Measurements from ENCODE around the gene SERPINA10. TPM values are rescaled to one million over a fixed set of nuclear protein-coding genes. Genes with fewer than 3 reads are reported as not detected.

Gene SERPINA10
- total RNA-seq, 5 donors from 2014 or later (not counting 1 experiment from before 2014, with no cell fraction given), result 0.15 TPM; not detected in 4

GRCh38 chr14:94334872-94335271 lies 41.8 kb upstream of the SERPINA10 start:
- Histone ChIP-seq H3K4me3 (ENCODE audit: control insufficient read depth in 1 of 2, extremely low read depth in 1 of 2, low read length in 1 of 2) (no peak overlapping the region), H3K36me3 (ENCODE audit: control insufficient read depth in 2 of 2, extremely low read depth in 1 of 2, insufficient read depth in 1 of 2, low read length in 1 of 2) (no peaks in the 10 kb centered on the region), H3K4me1 (ENCODE audit: control insufficient read depth in 1 of 2, extremely low read depth in 1 of 2, insufficient read depth in 2 of 2, low read length in 2 of 2) (no peaks in the 10 kb centered on the region), H3K27ac (ENCODE audit: low read length) (no peak overlapping the region), H3K27me3 (replicated peaks in 1 of 2; ENCODE audit: control insufficient read depth in 2 of 2, extremely low read depth in 1 of 2, insufficient read depth in 2 of 2, low read length in 1 of 2) (peaks cover 0 to 13% of the 10 kb centered on the region in 2 experiments), H3K9me3 (no peaks in the 10 kb centered on the region)
- WGBS (ENCODE audit: insufficient coverage), result 80% methylated on average over 1 of the region's 4 CpGs
- POLR2A ChIA-PET, result no interaction called here
- Mint-ChIP-seq H3K27me3 (peaks cover 12 to 19% of the 10 kb centered on the region in 2 donors), H3K36me3 (no peaks in the 10 kb centered on the region), H3K4me3 (no peak overlapping the region), H3K9me3 (no peaks in the 10 kb centered on the region), H3K4me1 (no peaks in the 10 kb centered on the region), H3K27ac (no peak overlapping the region)
- DNase-seq (no peak), ATAC-seq (replicated peaks in 1 of 4) (no peak)
- CTCF ChIA-PET, result no interaction called here

- no peak overlapping the region for H3K27ac ChIP-seq (ENCODE audit: low read length)
- H3K4me1 Mint-ChIP-seq, result no peaks in the 10 kb centered on the region
- H3K9me3 Mint-ChIP-seq, result peaks cover 0 to 2% (median 0%) of the 10 kb centered on the region in 3 donors
- H3K27me3 ChIP-seq (replicated peaks in 1 of 2; ENCODE audit: control insufficient read depth in 2 of 2, extremely low read depth in 1 of 2, insufficient read depth in 2 of 2, low read length in 1 of 2), result peaks cover 0 to 13% of the 10 kb centered on the region in 2 experiments
- H3K36me3 Mint-ChIP-seq, result no peaks in the 10 kb centered on the region
- no peaks in the 10 kb centered on the region for H3K36me3 ChIP-seq (ENCODE audit: control insufficient read depth in 2 of 2, extremely low read depth in 1 of 2, insufficient read depth in 1 of 2, low read length in 1 of 2)
- H3K4me3 Mint-ChIP-seq, result no peak overlapping the region
- no peak overlapping the region for H3K27ac Mint-ChIP-seq
- H3K4me3 ChIP-seq (ENCODE audit: control insufficient read depth in 1 of 2, extremely low read depth in 1 of 2, low read length in 1 of 2), result no peak overlapping the region
- no peak for DNase-seq
- ATAC-seq (replicated peaks in 1 of 4), result no peak
- CTCF ChIA-PET, result no interaction called here
- no peaks in the 10 kb centered on the region for H3K4me1 ChIP-seq (ENCODE audit: control insufficient read depth in 1 of 2, extremely low read depth in 1 of 2, insufficient read depth in 2 of 2, low read length in 2 of 2)
- H3K9me3 ChIP-seq, result no peaks in the 10 kb centered on the region
- peaks cover 4 to 19% of the 10 kb centered on the region in 2 donors for H3K27me3 Mint-ChIP-seq
- POLR2A ChIA-PET, result no interaction called here
Measured at GRCh38 chr14:94332587-94332986, 39.5 kb upstream of the SERPINA10 start.

GRCh38 chr14:94332063-94332583 lies 39.1 kb upstream of the SERPINA10 start:
- CTCF ChIA-PET, result no interaction called here
- H3K9me3 ChIP-seq, result no peaks in the 10 kb centered on the region
- no peak overlapping the region for H3K27ac Mint-ChIP-seq
- no peak overlapping the region for H3K4me3 ChIP-seq (ENCODE audit: control insufficient read depth in 1 of 2, extremely low read depth in 1 of 2, low read length in 1 of 2)
- POLR2A ChIA-PET, result no interaction called here
- H3K4me1 Mint-ChIP-seq, result no peaks in the 10 kb centered on the region
- 43% methylated on average over 3 of the region's 7 CpGs for WGBS (ENCODE audit: insufficient coverage)
- H3K27ac ChIP-seq (ENCODE audit: low read length), result no peak overlapping the region
- DNase-seq (no peak), ATAC-seq (replicated peaks in 1 of 4) (no peak)
- no peak overlapping the region for H3K4me3 Mint-ChIP-seq
- H3K27me3 Mint-ChIP-seq, result peaks cover 4 to 19% of the 10 kb centered on the region in 2 donors
- H3K36me3 ChIP-seq (ENCODE audit: control insufficient read depth in 2 of 2, extremely low read depth in 1 of 2, insufficient read depth in 1 of 2, low read length in 1 of 2), result no peaks in the 10 kb centered on the region
- no peaks in the 10 kb centered on the region for H3K36me3 Mint-ChIP-seq
- H3K4me1 ChIP-seq (ENCODE audit: control insufficient read depth in 1 of 2, extremely low read depth in 1 of 2, insufficient read depth in 2 of 2, low read length in 2 of 2), result no peaks in the 10 kb centered on the region
- peaks cover 0 to 13% of the 10 kb centered on the region in 2 experiments for H3K27me3 ChIP-seq (replicated peaks in 1 of 2; ENCODE audit: control insufficient read depth in 2 of 2, extremely low read depth in 1 of 2, insufficient read depth in 2 of 2, low read length in 1 of 2)
- H3K9me3 Mint-ChIP-seq, result peaks cover 0 to 2% (median 0%) of the 10 kb centered on the region in 3 donors

- Histone ChIP-seq H3K27ac (ENCODE audit: low read length) (no peak overlapping the region), H3K4me3 (ENCODE audit: control insufficient read depth in 1 of 2, extremely low read depth in 1 of 2, low read length in 1 of 2) (no peak overlapping the region), H3K27me3 (replicated peaks in 1 of 2; ENCODE audit: control insufficient read depth in 2 of 2, extremely low read depth in 1 of 2, insufficient read depth in 2 of 2, low read length in 1 of 2) (peaks cover 0 to 13% of the 10 kb centered on the region in 2 experiments), H3K4me1 (ENCODE audit: control insufficient read depth in 1 of 2, extremely low read depth in 1 of 2, insufficient read depth in 2 of 2, low read length in 2 of 2) (no peaks in the 10 kb centered on the region), H3K36me3 (ENCODE audit: control insufficient read depth in 2 of 2, extremely low read depth in 1 of 2, insufficient read depth in 1 of 2, low read length in 1 of 2) (no peaks in the 10 kb centered on the region), H3K9me3 (no peaks in the 10 kb centered on the region)
- no peak overlapping the region for H3K27ac Mint-ChIP-seq
- DNase-seq, result no peak
- CTCF ChIA-PET, result no interaction called here
- no peak overlapping the region for H3K4me3 Mint-ChIP-seq
- ATAC-seq (replicated peaks in 1 of 4), result no peak
- peaks cover 0 to 2% (median 0%) of the 10 kb centered on the region in 3 donors for H3K9me3 Mint-ChIP-seq
- H3K36me3 Mint-ChIP-seq, result no peaks in the 10 kb centered on the region
- 87% methylated on average over 5 of the region's 5 CpGs for WGBS (ENCODE audit: insufficient coverage)
- H3K4me1 Mint-ChIP-seq, result no peaks in the 10 kb centered on the region
- POLR2A ChIA-PET, result no interaction called here
- peaks cover 4 to 19% of the 10 kb centered on the region in 2 donors for H3K27me3 Mint-ChIP-seq
Measured at GRCh38 chr14:94331462-94331861, 38.4 kb upstream of the SERPINA10 start.

- ChIA-PET CTCF (no interaction called here), POLR2A (no interaction called here)
- Mint-ChIP-seq H3K4me1 (no peaks in the 10 kb centered on the region), H3K27ac (no peak overlapping the region), H3K9me3 (peaks cover 0 to 2% (median 0%) of the 10 kb centered on the region in 3 donors), H3K36me3 (no peaks in the 10 kb centered on the region), H3K27me3 (peaks cover 7 to 16% of the 10 kb centered on the region in 2 donors), H3K4me3 (no peak overlapping the region)
- DNase-seq, result no peak
- no peak for ATAC-seq (replicated peaks in 1 of 4)
- H3K27ac ChIP-seq (ENCODE audit: low read length), result no peak overlapping the region
- H3K36me3 ChIP-seq (ENCODE audit: control insufficient read depth in 2 of 2, extremely low read depth in 1 of 2, insufficient read depth in 1 of 2, low read length in 1 of 2), result no peaks in the 10 kb centered on the region
- H3K27me3 ChIP-seq (replicated peaks in 1 of 2; ENCODE audit: control insufficient read depth in 2 of 2, extremely low read depth in 1 of 2, insufficient read depth in 2 of 2, low read length in 1 of 2), result peaks cover 0 to 13% of the 10 kb centered on the region in 2 experiments
- no peak overlapping the region for H3K4me3 ChIP-seq (ENCODE audit: control insufficient read depth in 1 of 2, extremely low read depth in 1 of 2, low read length in 1 of 2)
- no peaks in the 10 kb centered on the region for H3K9me3 ChIP-seq
- WGBS (ENCODE audit: insufficient coverage), result 100% methylated on average over 1 of the region's 2 CpGs
- no peaks in the 10 kb centered on the region for H3K4me1 ChIP-seq (ENCODE audit: control insufficient read depth in 1 of 2, extremely low read depth in 1 of 2, insufficient read depth in 2 of 2, low read length in 2 of 2)
Measured at GRCh38 chr14:94330857-94331256, 37.8 kb upstream of the SERPINA10 start.

- Histone ChIP-seq H3K36me3 (ENCODE audit: control insufficient read depth in 2 of 2, extremely low read depth in 1 of 2, insufficient read depth in 1 of 2, low read length in 1 of 2) (no peaks in the 10 kb centered on the region), H3K4me3 (ENCODE audit: control insufficient read depth in 1 of 2, extremely low read depth in 1 of 2, low read length in 1 of 2) (no peak overlapping the region), H3K27me3 (replicated peaks in 1 of 2; ENCODE audit: control insufficient read depth in 2 of 2, extremely low read depth in 1 of 2, insufficient read depth in 2 of 2, low read length in 1 of 2) (peaks cover 0 to 13% of the 10 kb centered on the region in 2 experiments), H3K27ac (ENCODE audit: low read length) (no peak overlapping the region), H3K4me1 (ENCODE audit: control insufficient read depth in 1 of 2, extremely low read depth in 1 of 2, insufficient read depth in 2 of 2, low read length in 2 of 2) (no peaks in the 10 kb centered on the region), H3K9me3 (no peaks in the 10 kb centered on the region)
- no peak for ATAC-seq (replicated peaks in 1 of 4)
- no peak overlapping the region for H3K4me3 Mint-ChIP-seq
- H3K4me1 Mint-ChIP-seq, result no peaks in the 10 kb centered on the region
- WGBS (ENCODE audit: insufficient coverage), result 84% methylated on average over 3 of the region's 3 CpGs
- ChIA-PET CTCF (no interaction called here), POLR2A (no interaction called here)
- no peak for DNase-seq
- peaks cover 10 to 16% of the 10 kb centered on the region in 2 donors for H3K27me3 Mint-ChIP-seq
- H3K27ac Mint-ChIP-seq, result no peak overlapping the region
- H3K36me3 Mint-ChIP-seq, result no peaks in the 10 kb centered on the region
- H3K9me3 Mint-ChIP-seq, result peaks cover 0 to 2% (median 0%) of the 10 kb centered on the region in 3 donors
Measured at GRCh38 chr14:94330432-94330831, 37.4 kb upstream of the SERPINA10 start.

GRCh38 chr14:94329857-94330256 lies 36.8 kb upstream of the SERPINA10 start:
- ATAC-seq (replicated peaks in 1 of 4) (no peak), DNase-seq (no peak)
- H3K4me3 ChIP-seq (ENCODE audit: control insufficient read depth in 1 of 2, extremely low read depth in 1 of 2, low read length in 1 of 2), result no peak overlapping the region
- peaks cover 0 to 13% of the 10 kb centered on the region in 2 experiments for H3K27me3 ChIP-seq (replicated peaks in 1 of 2; ENCODE audit: control insufficient read depth in 2 of 2, extremely low read depth in 1 of 2, insufficient read depth in 2 of 2, low read length in 1 of 2)
- H3K27ac ChIP-seq (ENCODE audit: low read length), result no peak overlapping the region
- H3K36me3 ChIP-seq (ENCODE audit: control insufficient read depth in 2 of 2, extremely low read depth in 1 of 2, insufficient read depth in 1 of 2, low read length in 1 of 2), result no peaks in the 10 kb centered on the region
- H3K9me3 ChIP-seq, result no peaks in the 10 kb centered on the region
- peaks cover 10 to 12% of the 10 kb centered on the region in 2 donors for H3K27me3 Mint-ChIP-seq
- H3K4me1 Mint-ChIP-seq, result no peaks in the 10 kb centered on the region
- ChIA-PET POLR2A (no interaction called here), CTCF (no interaction called here)
- 89% methylated on average over 1 of the region's 4 CpGs for WGBS (ENCODE audit: insufficient coverage)
- H3K36me3 Mint-ChIP-seq, result no peaks in the 10 kb centered on the region
- no peak overlapping the region for H3K4me3 Mint-ChIP-seq
- no peaks in the 10 kb centered on the region for H3K4me1 ChIP-seq (ENCODE audit: control insufficient read depth in 1 of 2, extremely low read depth in 1 of 2, insufficient read depth in 2 of 2, low read length in 2 of 2)
- H3K27ac Mint-ChIP-seq, result no peak overlapping the region
- H3K9me3 Mint-ChIP-seq, result peaks cover 0 to 2% (median 0%) of the 10 kb centered on the region in 3 donors

Measured in T-cell (primary cell).